Esophagus muscularis mucosa (tissue), 4 donors: ENCODE data around the gene PCYOX1L. TPM values are rescaled to one million over a fixed set of nuclear protein-coding genes. Genes with fewer than 3 reads are reported as not detected.

ENCODE experiments used
- DNase-seq: peaks from one replicate; pipeline ENCODE4 v3.0.0-alpha.2; 2017; ENCODE audit errors: extremely low spot score
- H3K27ac ChIP-seq, 4 donors: fragments of 200-600 bp; sonication (generic); replicated peaks in 1 of 4; 1 replicate in 3 of 4; 2 replicates in 1 of 4; pipeline ENCODE4 v1.5.1; 2016 to 2019; ENCODE audit warnings: mild to moderate bottlenecking in 1 of 4
- H3K27me3 ChIP-seq, 4 donors: fragments of 200-600 bp; sonication (generic); one replicate each; pipeline versions ENCODE4 v1.5.1 to v1.6.0; 2016 to 2019
- H3K36me3 ChIP-seq, 4 donors: fragments of 200-600 bp; sonication (generic); one replicate each; pipeline ENCODE4 v1.5.1; 2016 to 2019
- H3K4me1 ChIP-seq, 4 donors: fragments of 200-600 bp; sonication (generic); one replicate each; pipeline ENCODE4 v1.5.1; 2016 to 2019
- H3K4me3 ChIP-seq, 4 donors: fragments of 200-600 bp; sonication (generic); 1 replicate in 2 of 4; 2 replicates in 2 of 4; pipeline ENCODE4 v1.5.1; 2016 to 2019; ENCODE audit warnings: mild to moderate bottlenecking in 4 of 4, moderate library complexity in 1 of 4
- H3K9me3 ChIP-seq, 4 donors: fragments of 200-600 bp; sonication (generic); 1 replicate in 3 of 4; 2 replicates in 1 of 4; pipeline ENCODE4 v1.5.1; 2016 to 2019
- CTCF ChIP-seq, 3 experiments: fragments of 200-600 bp in 2 of 3; fragments of 450-650 bp in 1 of 3; sonication (generic) in 2 of 3; IDR thresholded peaks; one replicate each; pipeline ENCODE4 v1.5.1; 2017 to 2019; ENCODE audit warnings: antibody characterized with exemption in 3 of 3, mild to moderate bottlenecking in 2 of 3, moderate library complexity in 1 of 3
- EP300 ChIP-seq: sonication (generic); formaldehyde crosslinking; IDR thresholded peaks from one replicate; pipeline ENCODE4 v1.6.1; 2017; ENCODE audit warnings: antibody characterized with exemption
- POLR2A ChIP-seq: fragments of 450-650 bp; IDR thresholded peaks from one replicate; pipeline ENCODE4 v1.6.1; 2017; ENCODE audit warnings: antibody characterized with exemption, moderate library complexity, mild to moderate bottlenecking, low read depth
- POLR2AphosphoS5 ChIP-seq, 2 donors: sonication (generic); formaldehyde crosslinking; IDR thresholded peaks; one replicate each; pipeline ENCODE4 v1.6.1; 2017; ENCODE audit warnings: antibody characterized with exemption in 2 of 2
- WGBS: methylation state at CpG from one replicate; pipeline ENCODE4 v1.1.5; 2018; 5-methylcytosine and 5-hydroxymethylcytosine counted together
- intact Hi-C: fragments of 100-400 bp; cut with DNase I; formaldehyde crosslinking; loops from one replicate; pipeline ENCODE4 v1.15.1; 2023
- total RNA-seq, 4 donors: library from RNA; depleted of rRNA; stranded (reverse); fragments of >200 nt; gene quantifications; one replicate each; pipeline versions ENCODE4 v1.1.0 to v1.2.1, GENCODE V29; 2016

PCYOX1L gene
- total RNA-seq, 4 donors from 2014 or later: 4.0 to 5.8 (median 4.7) TPM

- intact Hi-C loops: no loop called here
- peaks cover 13 to 46% (median 36%) of the 10 kb centered on the region in 4 donors for H3K36me3 ChIP-seq
Observed at GRCh38 chr5:149355688-149356087, 2.2 kb upstream of the PCYOX1L start.

GRCh38 chr5:149356391-149356790, 1.5 kb upstream of the PCYOX1L start:
- no peak overlapping the region for H3K27ac ChIP-seq
- DNase-seq: no peak
- no peaks in the 10 kb centered on the region for H3K9me3 ChIP-seq
- no peak overlapping the region for H3K4me3 ChIP-seq
- intact Hi-C loops: no loop called here
- WGBS: 94% methylated on average over 8 of the region's 8 CpGs
- no peaks in the 10 kb centered on the region for H3K27me3 ChIP-seq
- no peak for TF ChIP-seq EP300
- no peak for TF ChIP-seq CTCF (IDR thresholded peaks at IDR 0.05)
- TF ChIP-seq POLR2A: no peak
- no peak for TF ChIP-seq POLR2AphosphoS5 (IDR thresholded peaks at IDR 0.05)
- H3K4me1 ChIP-seq: peaks cover 10 to 22% (median 17%) of the 10 kb centered on the region in 4 donors
- H3K36me3 ChIP-seq: peaks cover 7 to 39% (median 29%) of the 10 kb centered on the region in 4 donors

More at GRCh38 chr5:149355688-149356087, 2.2 kb upstream of the PCYOX1L start:
- WGBS: 100% methylated on average over 1 of the region's 1 CpG
- no peak overlapping the region for H3K27ac ChIP-seq
- no peak overlapping the region for H3K4me3 ChIP-seq
- DNase-seq: no peak
- TF ChIP-seq EP300 (no peak), POLR2AphosphoS5 (IDR thresholded peaks at IDR 0.05) (no peak), CTCF (IDR thresholded peaks at IDR 0.05) (no peak), POLR2A (no peak)
- H3K4me1 ChIP-seq: peaks cover 10 to 22% (median 17%) of the 10 kb centered on the region in 4 donors
- no peaks in the 10 kb centered on the region for H3K9me3 ChIP-seq
- no peaks in the 10 kb centered on the region for H3K27me3 ChIP-seq

GRCh38 chr5:149358294-149358651, 427 bp downstream of the PCYOX1L start:
- Histone ChIP-seq H3K4me3 (peak overlapping the region; percentile 66 to 89 (median 77)), H3K36me3 (peaks cover 0 to 25% (median 13%) of the 10 kb centered on the region in 4 donors), H3K27ac (peak overlapping the region; percentile 72 to 82 (median 75)), H3K27me3 (no peaks in the 10 kb centered on the region), H3K4me1 (peaks cover 10 to 22% (median 17%) of the 10 kb centered on the region in 4 donors), H3K9me3 (no peaks in the 10 kb centered on the region)
- intact Hi-C loops: no loop called here
- TF ChIP-seq CTCF (IDR thresholded peaks at IDR 0.05) (no peak), POLR2A (no peak), EP300 (no peak), POLR2AphosphoS5 (IDR thresholded peaks at IDR 0.05) (no peak)
- no peak for DNase-seq
- WGBS: 0% methylated on average over 12 of the region's 18 CpGs

GRCh38 chr5:149358868-149359495, 1.1 kb downstream of the PCYOX1L start:
- 82% methylated on average over 8 of the region's 8 CpGs for WGBS
- Histone ChIP-seq H3K36me3 (peaks cover 0 to 18% (median 10%) of the 10 kb centered on the region in 4 donors), H3K27me3 (no peaks in the 10 kb centered on the region), H3K27ac (peak overlapping the region in 1 of 4 donors; percentile 10), H3K4me1 (peaks cover 10 to 22% (median 17%) of the 10 kb centered on the region in 4 donors), H3K9me3 (no peaks in the 10 kb centered on the region), H3K4me3 (no peak overlapping the region)
- intact Hi-C loops: no loop called here
- DNase-seq: no peak
- no peak for TF ChIP-seq EP300
- no peak for TF ChIP-seq POLR2AphosphoS5 (IDR thresholded peaks at IDR 0.05)
- TF ChIP-seq POLR2A: no peak
- TF ChIP-seq CTCF (IDR thresholded peaks at IDR 0.05): no peak

- intact Hi-C loops: no loop called here
- H3K9me3 ChIP-seq: no peaks in the 10 kb centered on the region
- peaks cover 10 to 22% (median 17%) of the 10 kb centered on the region in 4 donors for H3K4me1 ChIP-seq
- WGBS: 71% methylated on average over 1 of the region's 1 CpG
- peaks cover 0 to 7% (median 2%) of the 10 kb centered on the region in 4 donors for H3K36me3 ChIP-seq
- H3K27me3 ChIP-seq: no peaks in the 10 kb centered on the region
- TF ChIP-seq POLR2A (no peak), POLR2AphosphoS5 (IDR thresholded peaks at IDR 0.05) (no peak)
- H3K27ac ChIP-seq: no peak overlapping the region
- H3K4me3 ChIP-seq: no peak overlapping the region
- no peak for DNase-seq
Observed at GRCh38 chr5:149360272-149360671, 2.4 kb downstream of the PCYOX1L start.
